Epidermal melanocyte (primary cell): ENCODE results near the gene CCDC142.
A peak's percentile ranks its signal among the peaks of the same experiment; 100 is the strongest.
"Not testable (repeated sequence)": the region's sequence is repeated elsewhere in the genome, so short reads cannot be mapped to it uniquely, and the experiment has no call there.

Source experiments
- DNase-seq: peaks from one replicate; pipeline ENCODE4 v3.0.0; 2011; ENCODE audit warnings: low spot score; ENCODE audit not compliant: insufficient read length

Gene CCDC142

GRCh38 chr2:74471332-74472065, 11.3 kb downstream of the CCDC142 start:
- no peak for DNase-seq

GRCh38 chr2:74470742-74471141, 12.1 kb downstream of the CCDC142 start:
- DNase-seq, result not testable (repeated sequence)

GRCh38 chr2:74464406-74464805, 18.4 kb downstream of the CCDC142 start:
- no peak for DNase-seq

DNA sequence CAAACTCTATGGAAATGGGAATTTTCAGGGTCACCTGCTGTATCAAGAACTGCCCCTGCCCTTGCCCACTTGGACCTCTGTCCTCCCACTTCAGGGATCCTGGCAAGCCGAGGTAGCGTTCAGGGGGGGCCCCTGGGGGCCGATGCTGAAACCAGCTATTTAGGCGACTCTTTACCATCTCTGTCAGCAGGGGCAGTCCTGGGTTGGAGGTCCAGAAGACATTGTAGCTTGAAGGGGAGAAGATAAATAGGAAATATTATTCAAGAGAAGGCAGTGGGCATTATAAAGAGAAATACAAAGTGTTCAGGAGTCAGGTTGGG, 20.1 kb downstream of the CCDC142 start:
- DNase-seq, result no peak

DNA sequence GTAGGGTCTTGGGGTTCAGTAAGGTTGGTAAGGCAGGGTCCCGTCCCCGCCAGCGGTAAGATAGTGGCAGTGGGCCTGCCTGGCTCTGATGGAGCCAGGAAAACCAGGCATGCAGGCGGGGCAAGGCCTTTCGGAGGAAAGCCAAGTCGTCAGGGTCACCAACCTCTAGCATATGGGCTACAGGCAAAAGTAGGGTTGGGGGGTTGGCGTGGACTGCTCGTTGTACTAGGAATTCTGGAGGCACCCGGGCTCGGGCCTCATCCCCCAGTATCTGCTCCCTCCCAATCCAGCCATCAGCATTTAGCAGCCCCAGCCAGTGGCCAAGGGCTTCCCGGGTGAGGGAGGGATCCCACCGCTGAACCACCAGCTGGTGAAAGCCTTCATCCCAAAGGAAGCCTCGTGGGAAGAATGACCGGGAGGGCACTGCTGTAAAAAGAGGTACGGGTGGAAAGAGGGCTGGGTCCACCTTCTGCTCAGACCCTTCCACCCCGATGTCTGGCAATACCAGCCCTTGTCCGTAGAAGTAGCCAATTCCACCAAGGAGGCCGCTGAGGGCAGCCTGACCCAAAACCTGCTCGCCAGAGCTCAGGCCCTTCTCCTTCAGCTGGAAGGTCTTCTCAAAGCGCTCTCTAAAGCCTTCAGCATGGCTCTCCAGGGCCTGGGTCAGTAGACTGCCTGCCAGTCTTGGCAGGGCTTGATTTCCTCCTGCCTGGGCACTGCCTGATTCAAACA, 20.6 kb downstream of the CCDC142 start:
- no peak for DNase-seq

GRCh38 chr2:74461187-74462053, 21.4 kb downstream of the CCDC142 start:
- DNase-seq, result no peak

DNA sequence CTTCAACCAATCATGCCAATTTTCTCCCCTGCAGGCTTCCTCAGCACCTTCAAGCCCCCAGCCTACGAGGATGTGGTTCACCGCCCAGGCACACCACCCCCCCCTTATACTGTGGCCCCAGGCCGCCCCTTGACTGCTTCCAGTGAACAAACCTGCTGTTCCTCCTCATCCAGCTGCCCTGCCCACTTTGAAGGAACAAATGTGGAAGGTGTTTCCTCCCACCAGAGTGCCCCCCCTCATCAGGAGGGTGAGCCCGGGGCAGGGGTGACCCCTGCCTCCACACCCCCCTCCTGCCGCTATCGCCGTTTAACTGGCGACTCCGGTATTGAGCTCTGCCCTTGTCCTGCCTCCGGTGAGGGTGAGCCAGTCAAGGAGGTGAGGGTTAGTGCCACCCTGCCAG, 22.6 kb downstream of the CCDC142 start:
- DNase-seq, result not testable (repeated sequence)

DNA sequence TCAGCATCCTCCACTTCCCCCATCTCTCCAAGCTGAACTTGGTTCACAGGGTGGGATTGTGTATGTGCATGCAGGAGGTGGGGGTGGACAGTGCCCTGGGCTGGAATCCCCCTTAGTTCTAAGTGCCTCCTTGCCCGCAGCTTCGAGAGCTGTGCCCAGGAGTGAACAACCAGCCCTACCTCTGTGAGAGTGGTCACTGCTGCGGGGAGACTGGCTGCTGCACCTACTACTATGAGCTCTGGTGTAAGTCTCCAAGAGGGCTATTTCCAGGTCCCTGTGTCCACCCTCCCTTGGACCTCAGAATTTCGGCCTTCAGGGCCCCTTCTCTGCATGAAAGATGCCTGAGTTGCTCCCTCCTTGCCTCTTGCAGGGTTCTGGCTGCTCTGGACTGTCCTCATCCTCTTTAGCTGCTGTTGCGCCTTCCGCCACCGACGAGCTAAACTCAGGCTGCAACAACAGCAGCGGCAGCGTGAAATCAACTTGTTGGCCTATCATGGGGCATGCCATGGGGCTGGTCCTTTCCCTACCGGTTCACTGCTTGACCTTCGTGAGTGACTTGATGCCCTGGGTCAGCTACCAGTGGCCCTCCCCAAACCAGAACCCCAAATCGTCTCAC, 23.2 kb downstream of the CCDC142 start:
- not testable (repeated sequence) for DNase-seq

- no peak for DNase-seq
These were observed 23.8 kb downstream of the CCDC142 start for GRCh38 chr2:74458938-74459363.

DNA sequence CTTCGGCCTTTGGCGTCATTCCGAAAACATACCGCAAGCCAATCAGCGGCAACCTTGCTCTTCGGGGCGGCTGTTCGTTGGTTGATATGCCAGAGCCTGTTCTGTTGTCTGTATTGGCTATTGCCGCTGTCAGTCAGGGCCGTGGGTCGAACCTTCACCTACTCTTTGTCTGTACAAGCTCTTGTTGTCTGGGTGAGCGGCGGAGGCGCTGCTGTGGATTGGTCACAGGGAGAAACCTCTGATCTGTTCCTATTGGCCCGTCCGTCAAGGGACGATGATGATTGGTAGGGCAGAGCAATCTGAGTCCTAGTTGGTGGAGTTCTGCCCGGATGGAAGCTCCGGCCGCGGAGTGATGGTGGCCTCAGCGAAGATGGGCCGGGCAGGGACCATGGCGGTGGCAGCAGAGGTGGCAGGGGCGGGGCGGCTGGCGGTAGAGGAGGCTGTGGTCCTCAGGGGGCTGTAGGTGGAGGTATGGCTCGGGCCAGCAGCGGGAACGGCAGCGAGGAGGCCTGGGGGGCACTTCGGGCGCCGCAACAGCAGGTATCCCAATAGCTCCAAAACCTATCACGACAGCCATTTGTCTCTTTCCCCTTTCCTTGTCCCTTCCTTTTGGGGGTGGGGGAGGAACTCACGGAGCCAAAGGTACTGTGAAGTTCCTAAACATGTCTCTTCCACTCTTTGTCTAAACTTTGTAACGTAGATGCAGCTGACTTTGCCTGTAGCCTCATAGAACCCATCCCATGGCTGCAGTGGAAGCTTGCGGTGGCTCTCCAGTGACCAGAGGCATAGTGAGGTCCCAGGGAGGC, 24.5 kb downstream of the CCDC142 start, which contains the start of gene WBP1:
Gene WBP1, plus strand, starts transcription at position 307 of the 806 bp plus-strand sequence. Its CDS starts 165 bp downstream, at position 472.
- DNase-seq, result peak; percentile 97

DNA sequence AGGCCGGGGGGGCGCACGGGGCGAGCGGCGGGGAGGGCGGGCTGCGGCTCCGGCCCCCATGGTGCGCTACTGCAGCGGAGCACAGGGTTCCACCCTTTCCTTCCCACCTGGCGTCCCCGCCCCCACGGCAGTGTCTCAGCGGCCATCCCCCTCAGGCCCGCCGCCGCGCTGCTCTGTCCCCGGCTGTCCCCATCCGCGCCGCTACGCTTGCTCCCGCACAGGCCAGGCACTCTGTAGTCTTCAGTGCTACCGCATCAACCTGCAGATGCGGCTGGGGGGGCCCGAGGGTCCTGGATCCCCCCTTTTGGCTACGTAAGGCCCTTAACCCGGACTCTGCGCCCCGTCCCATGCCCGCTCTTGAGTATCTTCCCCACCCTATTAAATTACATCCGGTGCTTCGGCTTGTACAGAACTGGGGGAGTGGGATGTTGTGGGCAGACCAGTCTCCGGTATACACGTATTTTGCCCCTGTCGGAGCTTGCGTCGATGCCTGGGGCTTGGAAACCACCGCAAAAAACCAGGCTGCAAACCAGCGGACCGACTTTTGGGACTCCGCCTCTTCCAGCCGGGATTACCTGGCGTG, 25.2 kb downstream of the CCDC142 start:
- no peak for DNase-seq

DNA sequence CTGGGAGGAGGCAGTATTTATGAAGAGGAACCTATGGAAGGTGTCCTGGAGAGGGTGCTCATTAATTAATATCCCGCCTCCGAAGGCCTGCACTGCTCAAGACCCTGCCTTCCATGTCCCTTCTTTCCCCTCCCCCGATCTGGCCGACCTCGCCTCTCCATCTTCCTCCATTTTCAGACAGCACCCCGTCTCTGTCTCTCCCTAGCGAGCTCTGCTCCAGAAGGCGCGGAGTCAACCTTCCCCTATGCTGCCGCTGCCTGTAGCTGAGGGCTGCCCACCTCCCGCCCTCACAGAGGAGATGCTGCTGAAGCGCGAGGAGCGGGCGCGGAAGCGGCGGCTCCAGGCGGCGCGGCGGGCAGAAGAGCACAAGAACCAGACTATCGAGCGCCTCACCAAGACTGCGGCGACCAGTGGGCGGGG, 25.7 kb downstream of the CCDC142 start:
- no peak for DNase-seq

DNA sequence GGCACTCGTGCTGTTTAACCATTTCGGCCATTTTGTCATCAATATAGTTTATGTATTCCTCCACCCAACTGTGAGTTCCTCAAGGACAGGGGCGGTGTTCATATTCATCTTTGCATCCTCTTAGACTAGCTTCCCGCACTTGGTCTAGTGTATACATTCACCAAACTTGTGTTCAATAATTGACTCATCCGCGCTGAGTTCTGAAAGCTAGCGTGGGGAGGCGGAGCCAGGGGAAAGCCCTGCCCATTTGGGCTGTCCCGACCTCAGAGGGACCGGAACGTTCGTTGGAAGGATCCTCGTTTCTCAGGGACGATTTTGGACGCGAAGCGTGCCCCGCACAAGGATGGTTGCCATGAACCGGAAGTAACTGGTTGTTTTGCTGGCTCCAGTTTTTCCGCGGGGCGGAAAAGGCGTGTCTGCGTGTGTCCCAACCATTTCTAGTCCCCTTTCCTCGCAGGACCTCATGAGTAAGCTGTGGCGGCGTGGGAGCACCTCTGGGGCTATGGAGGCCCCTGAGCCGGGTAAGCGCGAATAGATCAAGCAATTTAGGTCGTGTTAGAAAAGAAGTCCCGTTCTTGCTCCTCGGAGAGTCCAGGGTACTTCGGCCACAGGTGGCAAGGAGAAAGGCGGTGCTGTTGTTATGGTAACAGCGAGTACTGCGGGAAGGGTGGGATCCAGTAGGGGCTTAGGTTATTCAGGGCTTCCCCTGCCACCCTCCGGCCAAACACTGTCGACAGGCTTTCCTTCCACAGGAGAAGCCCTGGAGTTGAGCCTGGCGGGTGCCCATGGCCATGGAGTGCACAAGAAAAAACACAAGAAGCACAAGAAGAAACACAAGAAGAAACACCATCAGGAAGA, 27.9 kb downstream of the CCDC142 start, which contains the start of gene INO80B:
Gene INO80B, plus strand, starts transcription at position 434 of the 858 bp plus-strand sequence. Its CDS starts 30 bp downstream, at position 464.
- DNase-seq, result peak; percentile 92

DNA sequence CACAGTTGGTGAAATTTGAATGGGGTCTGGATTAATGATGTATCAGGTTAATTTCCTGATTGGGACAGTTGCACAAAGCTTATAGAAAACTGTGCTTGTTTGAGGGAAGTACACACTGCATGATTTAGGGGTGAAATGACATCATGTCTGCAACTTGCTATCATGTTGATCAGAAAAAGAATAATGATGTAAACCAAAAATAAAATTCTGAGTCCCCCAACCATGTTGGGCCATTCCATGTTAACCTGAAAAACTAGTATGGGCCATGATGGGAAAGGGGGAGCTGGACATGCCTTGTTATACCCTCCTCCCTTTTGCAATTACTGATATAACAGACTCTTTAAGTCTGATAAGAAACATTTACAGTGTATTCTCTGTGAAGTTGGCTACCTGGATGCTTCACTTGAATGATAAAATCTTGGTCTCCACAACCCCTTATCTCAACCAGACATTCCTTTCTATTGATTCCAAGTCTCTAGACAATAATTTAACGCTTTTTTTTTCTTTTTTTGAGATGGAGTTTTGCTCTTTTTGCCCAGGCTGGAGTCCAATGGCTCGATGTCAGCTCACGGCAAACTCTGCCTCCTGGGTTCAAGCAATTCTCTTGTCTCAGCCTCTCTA, 32.1 kb downstream of the CCDC142 start:
- DNase-seq, result no peak

- DNase-seq, result no peak
These were observed 34.0 kb downstream of the CCDC142 start for GRCh38 chr2:74448771-74449170.

GRCh38 chr2:74447230-74447999, 35.4 kb downstream of the CCDC142 start:
- no peak for DNase-seq

DNA sequence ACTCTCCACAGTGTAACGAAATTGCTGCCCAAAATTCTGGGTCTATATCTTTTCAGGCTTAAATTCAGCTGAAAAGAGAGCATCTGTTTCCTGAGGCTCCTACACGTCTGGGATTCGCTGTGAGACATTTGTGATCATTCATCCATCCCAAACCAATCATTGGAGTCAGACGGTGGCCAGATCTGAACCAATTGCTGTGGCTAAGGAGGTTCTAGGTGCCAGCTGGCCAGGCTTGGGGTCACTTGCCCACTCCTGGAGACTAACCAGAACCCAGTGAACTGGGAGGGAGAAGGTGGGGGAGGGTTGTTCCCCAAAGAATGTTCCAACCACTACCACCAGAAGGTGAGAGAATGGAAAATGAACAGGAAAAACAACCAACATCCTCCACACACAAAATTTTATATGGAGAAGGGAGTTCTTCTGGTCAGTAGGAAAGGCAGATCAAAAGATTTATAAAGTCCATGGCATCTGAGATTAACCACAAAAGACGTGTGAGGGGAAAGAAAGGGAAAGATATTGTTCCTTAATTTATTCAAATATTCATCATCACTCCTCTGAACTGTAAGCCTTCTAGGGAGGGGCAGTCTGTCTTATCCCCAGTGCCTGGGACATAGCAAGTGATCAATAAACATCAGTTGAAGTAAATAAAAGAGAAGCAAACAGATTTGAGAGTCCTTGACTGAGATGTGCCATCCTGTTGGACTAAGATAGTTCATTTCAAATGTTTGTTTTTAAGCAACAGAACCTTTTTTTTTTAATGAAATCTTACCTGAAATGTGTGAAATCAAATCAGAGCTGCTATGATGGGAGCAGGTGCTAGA, 38.1 kb downstream of the CCDC142 start:
- no peak for DNase-seq
